Measurements from ENCODE around the gene CFL1.

Gene CFL1

GRCh38 chr11:65870706-65871681 is 13.0 kb upstream of the CFL1 start:
- no peak for FAIRE-seq

GRCh38 chr11:65870307-65870658 is 12.3 kb upstream of the CFL1 start:
- DNase-seq (ENCODE audit: low spot score) (no peak), FAIRE-seq (no peak)

More at GRCh38 chr11:65870706-65871681, 13.0 kb upstream of the CFL1 start:
- no peak for DNase-seq (ENCODE audit: low spot score)

- DNase-seq (ENCODE audit: low spot score) (no peak), FAIRE-seq (no peak)
Observed at GRCh38 chr11:65869643-65870306, 11.8 kb upstream of the CFL1 start.

- DNase-seq (ENCODE audit: low spot score) (no peak), FAIRE-seq (no peak)
Observed at GRCh38 chr11:65868907-65869306, 10.9 kb upstream of the CFL1 start.

GRCh38 chr11:65868076-65868667 is 10.2 kb upstream of the CFL1 start:
- FAIRE-seq: no peak

GRCh38 chr11:65867284-65868071 is 9.5 kb upstream of the CFL1 start:
- DNase-seq (ENCODE audit: low spot score) (no peak), FAIRE-seq (no peak)

More at GRCh38 chr11:65868076-65868667, 10.2 kb upstream of the CFL1 start:
- no peak for DNase-seq (ENCODE audit: low spot score)

GRCh38 chr11:65866509-65867283 is 8.7 kb upstream of the CFL1 start:
- no peak for DNase-seq (ENCODE audit: low spot score)
- FAIRE-seq: no peak

- DNase-seq (ENCODE audit: low spot score) (no peak), FAIRE-seq (no peak)
Observed at GRCh38 chr11:65865550-65866172, 7.7 kb upstream of the CFL1 start.

GRCh38 chr11:65864706-65865471 is 6.9 kb upstream of the CFL1 start:
- no peak for FAIRE-seq

GRCh38 chr11:65863889-65864705 is 6.1 kb upstream of the CFL1 start:
- FAIRE-seq: no peak
- DNase-seq (ENCODE audit: low spot score): no peak

More at GRCh38 chr11:65864706-65865471, 6.9 kb upstream of the CFL1 start:
- DNase-seq (ENCODE audit: low spot score): no peak

GRCh38 chr11:65862941-65863888 is 5.2 kb upstream of the CFL1 start:
- FAIRE-seq (no peak), DNase-seq (ENCODE audit: low spot score) (no peak)

- FAIRE-seq (no peak), DNase-seq (ENCODE audit: low spot score) (no peak)
Observed at GRCh38 chr11:65862191-65862735, 4.3 kb upstream of the CFL1 start.

GRCh38 chr11:65861533-65862183 is 3.7 kb upstream of the CFL1 start:
- DNase-seq (ENCODE audit: low spot score) (no peak), FAIRE-seq (no peak)

- no peak for DNase-seq (ENCODE audit: low spot score)
- FAIRE-seq: no peak
Observed at GRCh38 chr11:65861165-65861505, 3.2 kb upstream of the CFL1 start.

- DNase-seq (ENCODE audit: low spot score) (peak; percentile 94), FAIRE-seq (peak; percentile 65)
Observed at GRCh38 chr11:65860278-65861164, 2.5 kb upstream of the CFL1 start, which contains the start of gene MUS81. TSS of gene MUS81 (plus strand) at chr11:65860433. CDS start at chr11:65860754, 321 bp downstream.

All from RCC 7860 (cell line).